HG02973 (cell line): ENCODE measurements around the gene COX7A2.

Experiments used
- ATAC-seq: cut with Tn5 transposase; IDR thresholded peaks from one replicate; pipeline ENCODE4 v1.9.1; 2021; ENCODE audit warnings: moderate library complexity; ENCODE audit not compliant: unreplicated experiment

COX7A2 gene

GRCh38 chr6:75222261-75222660 lies 21.3 kb downstream of the COX7A2 start:
- no peak for ATAC-seq

DNA sequence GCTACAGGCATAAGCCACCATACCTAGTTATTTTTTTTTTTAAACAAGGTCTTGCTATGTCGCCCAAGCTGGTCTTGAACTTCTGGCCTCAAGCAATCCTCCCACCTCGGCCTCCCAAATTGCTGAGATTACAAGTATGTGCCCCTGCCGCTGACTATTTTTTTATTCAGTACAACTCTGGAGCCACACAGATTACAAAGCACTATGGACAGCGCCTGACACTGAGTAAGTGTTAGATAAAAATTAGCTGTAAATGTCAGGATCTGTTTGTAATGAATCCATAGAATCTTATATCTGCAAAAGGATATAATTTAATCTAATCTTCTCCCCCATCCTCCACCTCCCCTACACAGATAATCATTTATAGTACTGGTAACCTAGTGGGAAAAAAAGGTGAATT lies 22.5 kb downstream of the COX7A2 start:
- no peak for ATAC-seq

DNA sequence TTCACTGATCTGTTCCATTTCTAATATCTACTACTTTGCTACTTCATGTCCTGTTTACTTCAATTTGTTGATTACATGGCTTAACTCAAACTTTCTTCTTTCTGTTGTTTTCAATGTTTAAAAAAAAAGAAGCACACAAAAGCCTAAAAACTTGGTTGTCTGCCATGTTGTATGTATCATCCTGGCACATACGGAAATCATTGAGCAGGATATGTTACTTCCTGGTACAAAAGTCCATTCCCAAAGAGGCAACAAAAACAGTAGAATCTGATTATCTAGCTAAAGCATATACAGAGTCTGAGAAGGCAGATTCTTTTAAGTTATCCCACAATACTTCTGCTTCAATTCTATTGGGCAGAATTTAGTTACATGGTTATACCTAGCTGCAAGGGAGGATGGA lies 23.2 kb downstream of the COX7A2 start:
- no peak for ATAC-seq

- no peak for ATAC-seq
Observed at GRCh38 chr6:75219263-75219662, 24.3 kb downstream of the COX7A2 start.

GRCh38 chr6:75217193-75217592 lies 26.4 kb downstream of the COX7A2 start:
- ATAC-seq, result no peak

GRCh38 chr6:75215291-75215690 lies 28.3 kb downstream of the COX7A2 start:
- ATAC-seq, result no peak

GRCh38 chr6:75213732-75214131 lies 29.9 kb downstream of the COX7A2 start:
- peak; percentile 48 for ATAC-seq

GRCh38 chr6:75213112-75213511 lies 30.5 kb downstream of the COX7A2 start:
- no peak for ATAC-seq

- ATAC-seq, result no peak
Observed at GRCh38 chr6:75211920-75212590, 31.5 kb downstream of the COX7A2 start.

GRCh38 chr6:75210885-75211739 lies 32.5 kb downstream of the COX7A2 start:
- ATAC-seq, result no peak

DNA sequence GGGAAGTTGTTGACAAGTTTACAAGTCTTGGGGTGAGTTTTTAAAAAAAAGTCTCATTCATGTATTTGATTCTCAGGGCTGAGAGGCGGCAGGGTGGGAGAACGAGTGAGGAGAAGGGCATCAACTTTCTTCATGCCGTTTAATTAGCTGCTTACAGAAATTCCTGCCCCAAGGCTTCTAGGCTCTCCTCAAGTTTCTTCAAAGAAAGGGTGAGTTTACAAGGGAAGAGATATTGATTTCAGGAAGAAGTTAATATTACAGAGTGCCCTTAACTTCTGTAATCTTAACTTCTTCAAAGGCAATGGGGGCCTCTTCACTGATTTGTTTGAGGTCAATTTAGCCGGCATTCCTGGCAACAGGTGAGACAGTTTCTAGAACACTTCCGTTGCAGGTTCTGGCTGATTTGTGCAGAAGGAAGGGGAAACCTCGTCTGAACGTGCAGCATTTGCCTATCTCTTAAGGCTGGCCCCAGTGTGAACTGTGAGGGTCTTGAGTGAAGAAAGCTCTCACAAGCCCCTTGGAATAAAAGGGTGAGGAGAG lies 34.3 kb downstream of the COX7A2 start:
- no peak for ATAC-seq

GRCh38 chr6:75208298-75209183 lies 35.1 kb downstream of the COX7A2 start:
- ATAC-seq, result peak; percentile 74

DNA sequence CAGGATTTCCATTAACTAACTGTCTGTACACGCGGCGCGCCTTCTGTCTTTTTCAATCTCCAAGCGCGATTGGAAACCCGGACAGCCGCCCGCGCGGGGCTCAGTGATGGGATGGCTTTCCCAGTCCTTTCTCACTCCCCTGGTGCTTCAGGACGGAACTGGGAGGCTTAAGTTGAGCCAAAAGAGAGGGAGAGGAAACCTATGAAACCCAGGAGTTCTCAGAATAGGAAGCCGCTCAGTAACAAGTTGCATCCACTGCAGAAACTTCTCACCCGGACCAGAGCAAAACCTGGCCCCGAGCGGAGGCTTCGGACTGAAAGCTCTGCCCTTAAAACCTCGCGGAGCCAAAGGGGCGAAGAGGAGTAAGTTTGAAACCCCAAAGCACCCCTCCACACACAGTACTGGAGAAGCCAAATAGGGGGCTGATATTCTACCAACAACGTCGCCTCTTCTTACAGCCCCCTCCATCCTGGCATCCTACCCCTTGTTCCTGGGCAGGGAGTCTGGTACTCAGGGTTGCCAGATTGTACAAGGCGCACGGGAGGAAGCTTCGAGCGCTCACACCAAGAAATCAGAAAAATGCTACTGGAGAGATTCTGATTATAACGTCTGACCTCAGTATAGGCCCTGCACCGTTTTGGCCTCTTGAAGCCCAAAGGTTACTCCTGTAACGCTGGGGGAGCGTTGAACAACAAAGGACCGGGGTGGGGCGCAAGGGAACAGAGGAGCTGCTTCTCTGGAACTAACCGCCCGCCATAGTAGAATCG lies 36.8 kb downstream of the COX7A2 start:
- no peak for ATAC-seq

DNA sequence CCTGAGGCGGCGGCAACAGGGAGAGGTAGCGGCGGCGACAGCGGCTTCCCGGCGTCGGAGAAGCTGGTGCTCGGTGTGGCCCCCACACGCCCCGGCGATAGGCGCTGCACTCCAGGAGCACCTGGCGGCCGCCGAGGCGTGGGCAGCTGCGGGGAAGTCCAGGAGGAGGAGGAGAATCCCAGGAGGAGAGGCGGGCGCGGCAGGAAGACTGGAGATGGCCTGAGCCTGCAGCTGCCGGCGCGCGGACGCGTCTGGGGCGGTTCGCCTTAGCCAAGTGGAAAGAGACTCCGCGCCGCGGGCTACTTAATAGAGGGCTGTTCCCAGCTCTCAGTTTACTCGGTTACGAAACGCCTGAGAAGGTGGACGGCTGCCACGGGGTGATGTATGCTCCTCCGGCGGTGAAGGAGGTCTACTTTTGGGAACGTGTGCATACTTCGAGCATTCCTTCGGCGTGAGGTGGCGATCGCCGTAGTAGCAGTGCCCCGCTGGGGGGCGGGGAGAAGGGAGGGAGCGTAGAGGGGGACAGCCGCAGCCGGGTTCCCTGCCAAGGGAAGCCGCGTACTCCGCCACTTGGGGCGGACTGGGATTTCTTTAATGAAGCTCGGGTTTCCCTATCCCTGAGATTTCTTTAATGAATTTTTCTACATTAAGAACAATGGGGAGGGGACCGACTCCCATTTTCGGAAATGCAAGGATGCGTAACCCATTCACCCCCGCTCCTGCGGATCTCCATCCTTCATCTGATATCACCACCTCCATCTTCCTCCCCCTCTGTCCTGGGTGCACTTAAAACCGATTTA lies 37.6 kb downstream of the COX7A2 start, which contains the start of gene COL12A1:
Gene COL12A1, minus strand, starts transcription at position 278 of the 800 bp plus-strand sequence. CDS start 3,261 bp downstream, outside the sequence.
- ATAC-seq, result no peak

- ATAC-seq, result no peak
Observed at GRCh38 chr6:75204959-75205775, 38.4 kb downstream of the COX7A2 start.

GRCh38 chr6:75204217-75204958 lies 39.2 kb downstream of the COX7A2 start:
- no peak for ATAC-seq

DNA sequence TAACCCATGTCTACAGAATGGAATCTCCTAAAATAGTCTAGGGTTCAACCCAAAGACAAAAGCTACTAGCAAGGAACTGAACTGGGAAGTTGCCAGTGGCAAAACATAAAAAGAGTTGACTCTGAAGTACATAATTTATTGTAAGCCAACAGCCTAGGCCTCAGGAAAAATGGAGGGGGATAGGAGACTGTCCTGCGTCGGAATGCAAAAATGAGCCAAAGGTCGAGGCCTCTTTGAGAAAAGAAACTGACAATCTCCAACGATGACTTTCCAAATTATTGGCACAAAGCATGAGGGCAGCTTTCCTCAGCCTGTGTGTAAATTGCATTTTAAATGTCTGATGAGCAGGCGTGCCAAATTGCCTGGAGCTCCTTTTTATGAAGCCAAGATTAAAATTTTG lies 39.9 kb downstream of the COX7A2 start:
- no peak for ATAC-seq

DNA sequence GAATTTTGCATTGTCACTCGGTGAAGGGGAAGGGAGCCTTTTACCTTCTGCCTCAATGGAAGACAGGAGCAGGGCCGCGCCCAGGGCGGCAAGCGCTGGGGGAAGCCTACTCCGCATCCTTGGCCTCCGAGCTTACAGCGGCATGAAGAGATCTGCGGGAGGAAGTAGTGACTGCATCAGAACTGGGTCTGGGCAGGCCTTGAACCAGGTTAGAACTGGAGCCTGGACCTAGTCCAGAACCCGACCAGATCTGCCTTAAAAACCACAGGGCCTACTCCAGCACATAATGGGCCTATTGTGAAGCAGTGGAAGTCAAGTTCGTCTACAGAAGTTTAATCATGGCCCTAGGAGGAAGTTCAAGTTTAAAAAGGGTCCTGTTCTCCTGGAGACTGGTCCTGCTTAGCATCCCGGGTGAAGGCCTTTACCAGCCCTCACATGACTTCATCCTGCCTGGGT lies 40.9 kb downstream of the COX7A2 start:
- no peak for ATAC-seq
